RPMI8226 (cell line): Measurements from ENCODE around the gene MAP4K4.
"Not testable (repeated sequence)": the region's sequence is repeated elsewhere in the genome, so short reads cannot be mapped to it uniquely, and the experiment has no call there.

Source experiments
- DNase-seq: peaks from one replicate; pipeline ENCODE4 v3.0.0-alpha.2; 2015

The MAP4K4 gene

DNA sequence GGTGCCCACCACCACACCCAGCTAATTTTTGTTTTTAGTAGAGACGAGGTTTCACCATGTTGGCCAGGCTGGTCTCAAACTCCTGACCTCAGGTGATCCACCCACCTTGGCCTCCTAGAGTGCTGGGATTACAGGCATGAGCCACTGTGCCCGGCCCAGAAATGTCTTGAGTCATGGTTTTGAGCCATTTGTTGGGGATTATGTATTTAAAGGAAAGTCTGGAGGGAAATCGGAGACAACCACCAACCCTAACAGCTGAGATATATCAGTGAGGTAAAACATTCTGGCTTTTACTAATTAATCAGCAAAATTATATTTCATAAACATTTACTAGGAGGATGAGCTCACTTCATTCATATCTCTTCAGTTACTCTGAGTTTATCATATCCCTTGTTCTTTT, 72.2 kb downstream of the MAP4K4 start:
- DNase-seq: not testable (repeated sequence)

DNA sequence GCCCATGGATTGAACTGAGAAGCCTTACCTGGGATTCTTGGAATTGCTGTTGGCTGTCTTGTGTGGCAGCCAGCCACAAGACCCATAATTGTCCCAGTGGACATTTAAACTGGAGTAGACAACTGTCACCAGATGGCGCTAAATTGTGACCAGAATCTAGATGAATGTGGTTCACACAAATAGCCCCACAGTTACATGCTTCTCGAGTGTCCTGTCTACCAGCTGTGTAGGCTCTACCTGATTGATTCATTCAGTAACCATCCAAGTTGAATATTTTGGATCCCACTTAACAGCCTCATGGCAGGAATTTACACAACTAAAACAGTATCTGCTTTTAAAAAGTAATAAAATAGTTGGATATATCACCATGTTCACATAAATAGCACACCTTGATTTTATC, 73.2 kb downstream of the MAP4K4 start:
- peak; percentile 46 for DNase-seq

DNA sequence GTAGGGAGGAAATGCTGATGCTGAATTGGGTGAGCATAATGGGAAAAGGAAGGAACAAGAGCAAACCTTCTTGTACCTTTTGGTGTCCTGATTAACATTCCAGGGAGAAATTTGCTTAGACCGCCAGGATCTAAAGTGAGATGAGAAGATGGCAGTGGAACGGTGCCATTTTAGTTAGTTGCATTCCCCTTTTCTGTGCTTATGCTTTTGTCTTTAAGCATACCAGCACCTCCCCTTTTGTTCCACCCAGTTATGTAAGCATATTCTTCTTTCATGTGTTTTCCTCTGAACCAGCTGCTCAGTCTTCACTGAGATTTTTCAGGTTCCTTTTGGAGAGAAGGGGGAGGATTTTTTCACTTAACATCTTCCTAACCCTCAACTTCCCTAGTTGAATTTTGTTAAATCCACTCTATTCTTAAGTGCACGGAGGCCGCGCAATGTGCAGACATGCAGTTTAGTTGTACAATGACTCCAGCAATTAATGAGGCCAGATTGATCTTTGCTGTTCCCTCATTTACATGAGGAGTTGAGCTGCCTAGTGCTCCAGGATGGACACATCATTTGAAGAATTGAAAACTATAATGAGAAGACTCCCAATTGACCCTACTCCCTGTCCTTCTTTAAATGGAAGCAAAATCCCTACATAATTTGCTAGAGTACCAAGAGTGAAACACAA, 73.9 kb downstream of the MAP4K4 start:
- no peak for DNase-seq

DNA sequence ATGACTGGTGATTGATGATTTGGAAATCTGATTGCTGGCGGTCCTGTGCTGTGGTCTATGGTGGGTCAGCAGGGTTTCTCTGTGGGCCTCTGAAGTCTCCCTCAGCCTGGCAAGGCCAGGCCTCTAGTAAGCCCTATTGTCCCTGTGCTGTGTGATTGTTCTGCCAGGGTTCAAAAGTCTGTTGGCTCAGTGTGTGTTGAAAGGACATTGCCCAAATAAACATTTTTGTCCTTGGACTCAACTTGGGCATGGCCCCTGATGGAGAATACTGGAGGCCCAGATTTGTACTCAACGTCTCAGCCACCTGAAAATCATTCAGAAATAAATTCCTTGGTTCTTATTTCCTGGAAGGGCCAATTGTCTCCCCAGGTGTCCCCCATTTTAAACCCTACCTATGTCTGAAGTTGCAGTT, 74.4 kb downstream of the MAP4K4 start:
- DNase-seq: no peak

DNA sequence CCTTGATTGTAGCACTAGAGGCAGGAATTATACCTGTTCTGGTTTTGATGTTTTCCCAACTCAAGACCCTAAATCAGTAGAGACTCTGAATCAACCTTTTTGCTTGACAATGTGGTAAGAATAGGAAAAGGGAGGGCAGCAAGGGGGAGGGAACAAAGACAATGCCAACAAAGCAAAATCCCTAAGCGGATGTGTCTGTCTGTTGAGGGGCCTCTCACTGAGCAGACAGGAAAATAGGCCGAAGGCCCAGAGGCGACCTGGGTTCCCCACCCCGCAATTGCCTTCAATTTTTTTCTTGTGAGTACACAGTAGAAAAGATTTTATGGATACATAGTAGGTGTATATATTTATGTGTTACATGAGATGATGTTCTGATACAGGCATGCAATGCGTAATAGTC, 75.6 kb downstream of the MAP4K4 start:
- no peak for DNase-seq

DNA sequence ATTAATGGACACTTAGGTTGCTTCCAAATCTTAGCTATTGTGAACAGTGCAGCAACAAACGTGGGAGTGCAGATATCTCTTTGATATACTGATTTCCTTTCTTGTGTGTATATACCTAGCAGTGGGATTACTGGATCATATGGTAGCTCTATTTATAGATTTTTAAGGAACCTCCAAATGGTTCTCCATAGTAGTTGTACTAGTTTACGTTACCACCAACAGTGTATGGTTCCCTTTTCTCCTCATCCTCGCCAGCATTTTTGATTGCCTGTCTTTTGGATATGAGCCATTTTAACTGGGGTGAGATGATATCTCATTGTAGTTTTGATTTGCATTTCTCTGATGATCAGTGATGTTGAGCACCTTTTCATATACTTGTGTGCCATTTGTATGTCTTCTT, 76.5 kb downstream of the MAP4K4 start:
- DNase-seq: not testable (repeated sequence)

DNA sequence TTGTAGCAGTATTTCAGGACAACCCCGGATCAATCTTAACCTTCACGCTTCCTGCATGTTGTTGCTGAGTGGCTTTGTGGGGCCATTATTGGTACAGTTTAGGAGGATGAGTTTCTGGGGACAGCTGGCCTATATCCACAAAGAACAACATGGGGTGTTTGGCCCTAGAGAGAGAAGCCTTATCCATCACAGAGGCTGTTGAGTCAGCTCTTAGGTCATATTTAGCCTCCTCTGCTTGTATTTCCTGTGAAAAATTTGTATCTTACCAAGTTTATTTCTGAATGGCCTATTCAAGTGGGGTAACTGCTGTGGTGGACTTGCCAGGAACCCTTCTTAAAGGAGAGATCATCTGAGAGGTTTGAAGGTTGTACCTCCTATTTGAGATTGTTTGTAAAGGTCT, 77.6 kb downstream of the MAP4K4 start:
- DNase-seq: no peak

DNA sequence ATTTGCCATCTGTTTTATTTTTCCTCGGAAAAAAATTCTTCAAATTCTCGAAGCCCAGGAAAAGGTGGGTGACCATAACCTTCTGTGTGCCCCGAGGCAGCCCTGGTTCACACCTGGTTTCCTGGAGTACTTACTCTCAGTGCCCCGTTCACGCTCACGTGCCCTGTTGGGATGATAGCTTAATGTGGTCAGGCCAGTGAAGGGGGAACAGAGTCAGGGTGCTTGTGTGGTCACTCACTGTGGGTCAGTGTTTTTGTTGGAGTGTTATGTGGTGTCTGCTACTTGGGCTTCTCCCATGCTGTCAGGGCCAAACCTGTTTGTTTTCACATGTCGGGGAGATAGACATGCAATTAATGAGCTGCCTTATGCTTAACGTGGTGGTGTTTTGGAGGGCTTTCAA, 78.1 kb downstream of the MAP4K4 start:
- no peak for DNase-seq

DNA sequence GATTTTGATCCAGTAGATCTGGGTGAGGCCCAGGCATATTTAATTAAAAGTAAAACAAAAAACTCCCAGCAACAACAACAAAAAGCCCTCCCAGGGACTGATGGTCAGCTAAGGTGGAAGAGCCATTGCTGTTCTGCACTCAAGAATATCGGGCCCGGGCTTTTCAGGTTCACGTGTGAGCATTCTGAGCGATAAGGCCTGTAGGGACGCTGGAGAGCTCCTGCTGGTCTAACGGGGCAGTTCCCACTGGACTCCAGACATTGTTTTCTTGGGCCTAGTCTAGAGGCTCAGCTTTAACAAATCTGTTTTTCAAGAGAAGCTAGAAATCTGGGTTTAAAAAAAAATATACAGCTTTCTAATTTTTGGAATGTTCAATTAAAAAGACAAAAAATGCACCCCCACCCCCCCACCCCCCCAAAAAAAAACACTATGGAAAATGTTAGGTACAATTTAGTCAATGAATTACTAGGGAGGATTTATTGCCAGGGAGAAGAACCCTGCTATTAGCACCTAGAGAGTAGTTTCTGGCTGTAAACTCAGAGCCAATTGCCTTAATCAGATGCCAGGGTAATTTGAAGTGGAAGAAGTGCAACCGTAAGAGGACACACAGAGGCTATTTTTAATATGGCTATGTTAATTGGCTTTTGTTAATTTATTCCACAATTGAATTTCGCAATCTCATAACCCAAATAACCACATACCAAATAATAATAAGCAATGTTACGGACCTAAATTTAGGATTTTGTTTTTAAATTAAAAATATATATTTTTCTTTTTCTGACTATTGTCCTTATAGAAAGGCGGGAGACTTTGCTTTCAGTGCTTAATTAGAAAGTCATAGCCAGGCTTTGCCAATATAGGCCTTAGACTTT, 78.9 kb downstream of the MAP4K4 start:
- DNase-seq: no peak

DNA sequence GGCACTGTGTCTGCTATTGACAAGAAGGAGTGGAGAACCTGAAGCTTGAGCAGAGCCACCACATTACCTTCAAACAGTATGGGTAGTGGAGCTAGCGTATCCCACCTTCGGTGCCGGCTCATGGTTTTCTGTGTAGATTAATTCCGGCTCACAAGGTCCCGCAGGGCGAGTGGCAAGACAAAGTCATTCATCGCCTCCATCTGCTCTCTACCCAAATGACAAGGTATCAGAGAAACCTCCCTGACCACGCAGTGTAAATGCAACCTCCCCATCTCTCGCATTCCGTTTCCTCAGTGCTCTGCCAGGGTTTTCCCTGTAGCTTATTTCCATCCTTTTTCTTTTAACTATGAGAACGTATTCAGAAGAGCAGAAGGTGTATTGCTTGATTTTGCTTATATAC, 79.8 kb downstream of the MAP4K4 start:
- DNase-seq: no peak

DNA sequence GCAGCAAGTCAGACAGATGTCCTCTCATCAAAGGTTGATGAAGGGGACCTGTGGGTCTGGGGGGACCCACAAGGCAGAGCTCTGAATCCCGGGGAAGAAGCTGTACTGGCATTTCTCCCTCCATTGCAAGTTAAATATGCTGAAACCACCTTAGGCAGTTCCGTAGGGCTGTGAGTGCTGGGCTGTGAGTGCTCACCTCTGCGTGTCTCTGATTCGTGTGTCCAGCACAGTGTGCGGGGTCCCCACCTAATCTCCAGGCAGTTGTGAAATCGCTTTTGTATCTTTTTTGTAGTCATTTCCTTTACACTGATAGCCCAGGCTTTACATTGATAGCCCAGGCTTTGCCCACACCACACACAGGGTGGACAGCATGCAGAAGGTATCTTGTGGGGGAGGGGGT, 80.6 kb downstream of the MAP4K4 start:
- no peak for DNase-seq

DNA sequence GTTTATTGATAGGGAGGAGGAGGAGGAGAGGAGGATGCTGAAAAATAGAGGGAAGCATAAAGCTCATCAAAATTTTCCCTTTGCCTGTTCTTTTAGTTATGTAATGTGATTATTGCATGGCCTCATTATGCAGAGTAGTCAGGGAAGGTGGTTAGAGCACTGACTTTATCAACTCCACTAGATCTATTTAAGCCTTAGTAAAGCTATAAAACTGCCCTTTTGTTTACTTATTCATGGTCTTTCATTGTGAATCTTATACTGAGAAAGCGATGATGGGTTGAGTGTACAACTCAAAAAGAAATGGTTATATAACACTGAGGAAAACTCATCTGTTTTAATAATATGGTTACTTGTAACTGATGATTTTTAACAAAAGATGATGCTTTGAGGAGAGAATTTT, 81.7 kb downstream of the MAP4K4 start:
- DNase-seq: no peak

DNA sequence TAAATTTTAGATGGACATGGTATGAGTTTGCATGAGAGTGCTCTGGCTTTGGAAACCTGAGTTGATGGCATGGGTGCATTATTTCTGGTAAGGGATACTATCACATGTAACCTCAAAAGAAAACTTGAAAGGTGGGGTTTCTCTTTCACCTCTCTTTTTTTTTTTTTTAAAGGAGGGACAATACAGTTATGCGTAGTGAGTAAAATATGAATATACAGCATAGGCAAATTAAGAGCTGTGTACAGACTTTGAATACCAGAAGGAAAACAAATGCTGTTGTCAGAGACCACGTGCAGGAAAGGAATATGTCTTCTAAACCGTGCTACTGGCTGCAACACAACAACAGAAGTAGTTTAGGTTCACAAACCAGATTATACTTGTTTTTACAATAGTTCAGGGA, 82.1 kb downstream of the MAP4K4 start:
- DNase-seq: no peak

DNA sequence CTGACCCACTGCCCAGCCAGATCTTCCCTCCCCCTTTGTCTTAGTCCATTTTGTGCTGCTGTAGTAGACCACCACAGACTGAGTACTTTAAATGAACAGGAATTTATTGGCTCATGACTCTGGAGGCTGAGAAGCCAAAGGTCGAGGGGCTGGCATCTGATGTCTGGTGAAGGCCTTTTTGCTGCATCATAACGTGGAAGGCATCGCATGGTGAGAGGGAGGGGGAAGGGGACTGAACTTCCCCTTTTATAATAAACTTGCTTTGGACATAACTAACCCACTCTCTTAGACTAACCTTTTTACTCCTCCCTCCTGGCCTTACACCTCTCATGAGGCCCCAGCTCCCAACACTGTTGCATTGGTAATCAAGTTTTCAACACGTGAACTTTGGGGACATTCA, 83.8 kb downstream of the MAP4K4 start:
- no peak for DNase-seq

DNA sequence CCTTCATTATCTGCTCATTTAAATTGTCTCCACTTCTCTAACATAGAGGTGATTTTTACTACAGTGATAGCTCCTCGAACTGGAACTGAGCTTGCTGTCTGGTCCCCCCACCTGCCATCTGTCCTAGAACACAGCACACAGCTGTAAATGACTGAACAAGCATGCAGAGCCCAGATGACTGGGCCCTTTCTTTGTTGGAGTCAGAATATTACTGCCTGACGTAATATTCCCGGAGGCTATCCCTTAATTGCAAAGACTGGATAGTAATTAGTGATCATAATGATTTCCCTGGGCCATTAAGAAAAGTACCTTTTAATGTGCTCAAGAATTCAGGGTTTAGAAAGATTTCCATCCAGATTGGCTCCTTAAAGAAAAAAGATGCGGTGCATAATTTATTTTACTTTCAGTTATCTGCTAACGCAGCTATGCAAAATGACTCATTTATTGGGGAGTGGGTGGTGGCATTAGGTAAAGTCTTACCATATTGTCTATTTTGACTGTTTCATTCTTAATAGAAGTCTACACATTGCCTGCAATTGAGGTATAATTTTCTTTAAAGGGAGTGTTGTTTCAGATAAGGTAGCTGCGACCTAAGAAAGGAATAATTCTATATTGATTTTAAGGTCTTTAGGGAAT, 84.4 kb downstream of the MAP4K4 start:
- no peak for DNase-seq

DNA sequence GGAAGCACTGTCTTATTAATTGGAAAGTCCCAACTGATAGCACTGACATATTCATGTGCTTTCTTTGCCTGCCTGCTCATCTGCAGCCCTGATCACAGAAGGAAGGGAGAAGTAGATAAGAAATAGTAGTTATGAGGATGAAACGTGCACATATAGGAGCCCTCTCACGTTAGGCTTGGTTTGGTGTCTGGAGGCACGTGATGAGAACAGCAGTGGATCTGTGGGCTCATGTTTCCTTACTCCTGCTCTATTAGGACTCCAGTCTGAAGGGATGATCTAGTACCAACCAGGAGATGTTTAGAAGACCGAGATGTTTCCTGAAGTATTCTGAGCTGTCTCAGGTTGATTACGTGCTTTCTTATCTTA, 84.9 kb downstream of the MAP4K4 start:
- no peak for DNase-seq

DNA sequence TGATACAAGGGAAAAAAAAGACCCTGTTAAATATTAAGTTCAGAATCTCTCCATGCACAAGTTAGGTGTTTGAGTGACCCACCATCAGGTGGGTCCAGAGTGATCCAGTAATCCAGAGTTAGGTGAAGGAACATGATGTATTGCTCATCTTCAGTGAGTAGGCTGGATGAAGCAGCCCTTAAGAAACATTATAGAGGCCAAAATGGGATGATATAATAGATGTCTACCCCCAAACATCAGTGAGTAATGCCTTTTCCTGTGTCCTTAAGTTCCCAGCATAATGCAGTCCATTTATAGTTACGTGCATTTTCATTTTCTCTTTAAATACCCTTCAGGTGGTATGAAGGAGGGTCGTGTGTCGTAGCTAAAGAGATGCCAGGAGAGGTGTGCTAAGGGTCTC, 89.6 kb downstream of the MAP4K4 start:
- no peak for DNase-seq

DNA sequence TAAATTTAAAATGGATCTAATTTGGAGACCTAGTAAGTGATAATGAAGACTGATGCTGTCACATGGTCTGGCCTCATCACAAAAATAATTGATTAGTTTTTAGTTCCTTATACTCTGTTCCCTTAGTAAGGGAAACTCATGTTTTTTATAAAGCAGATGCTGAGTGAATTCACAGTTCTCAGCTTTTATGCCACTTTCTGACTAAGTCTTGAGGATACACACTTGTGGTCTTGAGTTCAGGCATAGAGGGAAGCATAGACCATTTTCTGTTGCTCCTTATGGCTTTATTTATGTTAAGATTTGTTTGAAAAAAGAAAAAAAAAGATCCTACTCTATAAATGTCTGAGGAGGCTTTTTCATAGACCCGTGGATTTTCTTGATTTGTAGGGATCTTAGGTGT, 91.1 kb downstream of the MAP4K4 start:
- no peak for DNase-seq

DNA sequence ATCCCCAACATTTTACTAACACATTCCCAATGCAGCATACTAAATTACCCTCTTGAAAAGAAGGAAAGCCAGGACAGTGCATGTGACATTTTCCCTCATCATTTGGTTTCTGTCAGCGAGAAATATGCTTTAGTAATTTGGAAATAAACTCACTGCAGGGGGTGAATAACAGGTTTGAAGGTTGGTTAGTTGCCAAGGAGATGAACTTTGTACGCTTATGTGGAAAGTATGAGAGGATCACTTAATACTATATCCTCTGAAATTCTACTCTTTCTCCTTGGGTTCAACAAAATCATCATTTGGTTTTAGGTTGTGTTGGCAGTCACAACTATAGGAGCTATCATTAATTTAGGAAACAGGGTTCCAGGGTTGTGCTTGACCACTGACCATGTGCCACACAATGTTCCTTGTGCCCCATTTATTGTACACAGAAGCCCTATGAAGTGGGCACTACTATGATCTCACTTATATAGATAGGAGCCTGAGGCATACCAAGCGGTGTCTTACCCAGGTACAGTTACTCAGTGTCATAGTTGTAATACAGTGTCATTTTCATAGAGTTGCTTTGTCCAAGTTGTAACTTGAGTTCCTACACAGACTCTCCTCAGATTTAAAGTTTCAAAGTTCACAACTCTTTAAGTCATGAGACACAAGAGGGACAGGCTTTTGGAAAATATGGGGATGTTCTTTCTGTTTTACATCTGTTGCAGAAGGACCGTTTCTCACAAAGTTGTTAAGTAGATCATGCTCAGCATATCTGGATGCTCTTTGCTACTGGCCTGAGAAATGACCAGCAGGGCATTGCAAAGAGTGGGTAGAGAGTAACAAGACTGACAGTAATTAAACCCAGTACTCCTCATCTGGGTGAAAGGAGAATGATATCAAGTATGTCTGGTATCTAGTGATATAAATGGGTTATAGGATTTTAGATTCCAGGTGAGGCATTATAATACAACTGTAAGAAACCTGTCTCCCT, 91.8 kb downstream of the MAP4K4 start:
- no peak for DNase-seq

DNA sequence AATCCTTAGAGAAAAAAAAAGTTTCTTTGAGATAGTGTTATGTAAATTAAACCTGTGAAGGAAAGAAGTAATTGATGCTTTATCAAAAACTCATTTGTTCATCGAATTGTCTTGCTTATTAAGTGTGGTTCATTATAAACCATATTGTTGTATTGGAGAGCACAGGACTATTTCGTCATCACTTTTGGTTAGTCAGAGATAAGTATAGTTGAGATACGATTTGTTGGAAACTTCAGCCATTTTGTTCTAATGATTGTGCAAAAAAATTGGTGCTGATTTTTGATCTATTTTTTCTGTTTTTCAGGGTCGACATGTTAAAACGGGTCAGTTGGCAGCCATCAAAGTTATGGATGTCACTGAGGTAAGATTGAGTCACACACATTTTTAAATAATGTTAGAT, 92.9 kb downstream of the MAP4K4 start:
- DNase-seq: no peak

DNA sequence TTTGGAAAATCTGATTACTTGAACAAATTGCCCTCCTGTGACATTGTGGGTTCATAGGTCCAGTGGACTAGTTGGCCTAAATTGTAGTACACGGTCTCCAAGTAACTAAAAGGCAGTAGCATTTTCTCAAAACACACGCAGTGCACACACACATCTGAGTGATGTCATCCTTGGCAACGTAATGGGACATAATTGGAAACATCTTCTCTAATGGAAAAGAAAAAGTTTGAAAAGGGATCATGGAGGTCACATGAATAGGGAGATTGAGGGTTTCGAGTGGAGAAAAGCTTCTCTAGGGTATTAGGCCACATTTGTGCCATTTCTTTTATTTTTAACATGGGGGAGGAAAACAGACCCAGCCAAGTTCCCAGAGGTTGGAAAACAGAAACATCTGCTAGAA, 93.3 kb downstream of the MAP4K4 start:
- DNase-seq: no peak

DNA sequence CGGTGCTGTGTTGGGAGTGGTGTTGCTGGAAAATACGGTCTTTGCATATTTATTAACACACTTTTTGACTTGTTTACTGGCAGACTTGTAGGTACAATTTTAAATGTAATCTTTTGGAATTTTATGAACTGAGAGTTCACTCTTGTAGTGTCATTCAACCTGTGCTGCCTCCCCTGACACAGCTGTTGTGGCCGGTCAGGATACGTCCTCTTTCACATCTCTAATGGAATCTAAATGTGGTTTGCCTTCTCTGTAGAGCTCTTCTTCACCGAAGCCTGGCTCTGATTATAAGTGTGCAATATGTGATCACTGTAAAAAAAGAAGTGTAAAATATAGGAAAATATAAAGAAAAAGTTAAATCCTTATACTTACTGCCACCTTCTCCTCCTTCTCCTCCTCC, 94.7 kb downstream of the MAP4K4 start:
- DNase-seq: no peak
